ENCODE data around the gene GINS1.

GINS1 gene

GRCh38 chr20:25378189-25378883 lies 29.1 kb upstream of the GINS1 start:
- Mint-ChIP-seq H3K27ac (no peak overlapping the region), H3K36me3 (peaks cover 13% of the 10 kb centered on the region), H3K9me3 (no peaks in the 10 kb centered on the region), H3K4me1 (peaks cover 8% of the 10 kb centered on the region), H3K27me3 (no peaks in the 10 kb centered on the region), H3K4me3 (no peak overlapping the region)
- DNase-seq (ENCODE audit: low spot score in 2 of 2) = no peak
- no peak for ATAC-seq (ENCODE audit: low read depth)

GRCh38 chr20:25378884-25379733 lies 28.4 kb upstream of the GINS1 start:
- H3K27ac Mint-ChIP-seq = no peak overlapping the region

GRCh38 chr20:25380945-25381614 lies 26.4 kb upstream of the GINS1 start:
- Mint-ChIP-seq H3K27me3 (no peaks in the 10 kb centered on the region), H3K27ac (no peak overlapping the region), H3K9me3 (no peaks in the 10 kb centered on the region), H3K4me1 (peaks cover 4% of the 10 kb centered on the region), H3K36me3 (peaks cover 11% of the 10 kb centered on the region), H3K4me3 (no peak overlapping the region)
- DNase-seq (ENCODE audit: low spot score in 2 of 2) = no peak
- ATAC-seq (ENCODE audit: low read depth) = no peak

More at GRCh38 chr20:25378884-25379733, 28.4 kb upstream of the GINS1 start:
- Mint-ChIP-seq H3K4me1 (peaks cover 8% of the 10 kb centered on the region), H3K9me3 (no peaks in the 10 kb centered on the region), H3K27me3 (no peaks in the 10 kb centered on the region), H3K4me3 (no peak overlapping the region), H3K36me3 (peaks cover 11% of the 10 kb centered on the region)
- no peak for DNase-seq (ENCODE audit: low spot score in 2 of 2)
- ATAC-seq (ENCODE audit: low read depth) = no peak

GRCh38 chr20:25382704-25383370 lies 24.6 kb upstream of the GINS1 start:
- H3K4me1 Mint-ChIP-seq = peaks cover 4% of the 10 kb centered on the region
- ATAC-seq (ENCODE audit: low read depth) = no peak

GRCh38 chr20:25389401-25389857 lies 18.0 kb upstream of the GINS1 start:
- no peak for ATAC-seq (ENCODE audit: low read depth)
- H3K4me1 Mint-ChIP-seq = peaks cover 5% of the 10 kb centered on the region
- no peaks in the 10 kb centered on the region for H3K9me3 Mint-ChIP-seq
- H3K27ac Mint-ChIP-seq = no peak overlapping the region
- H3K36me3 Mint-ChIP-seq = no peaks in the 10 kb centered on the region
- peak overlapping the region; percentile 89 for H3K4me3 Mint-ChIP-seq
- DNase-seq (ENCODE audit: low spot score in 2 of 2) = no peak
- H3K27me3 Mint-ChIP-seq = no peaks in the 10 kb centered on the region

More at GRCh38 chr20:25382704-25383370, 24.6 kb upstream of the GINS1 start:
- Mint-ChIP-seq H3K27me3 (no peaks in the 10 kb centered on the region), H3K27ac (no peak overlapping the region), H3K36me3 (peaks cover 11% of the 10 kb centered on the region), H3K9me3 (no peaks in the 10 kb centered on the region), H3K4me3 (no peak overlapping the region)
- DNase-seq (ENCODE audit: low spot score in 2 of 2) = no peak

GRCh38 chr20:25389858-25390537 lies 17.5 kb upstream of the GINS1 start:
- no peak for ATAC-seq (ENCODE audit: low read depth)

GRCh38 chr20:25390538-25391528 lies 16.6 kb upstream of the GINS1 start, which contains the start of gene ABHD12:
TSS of gene ABHD12 (minus strand) at chr20:25390835. CDS start at chr20:25390703, 132 bp downstream.
- Mint-ChIP-seq H3K27ac (peak within 1 kb of the TSS; percentile 69), H3K4me3 (peak within 1 kb of the TSS; percentile 89), H3K36me3 (no peaks in the 10 kb centered on the region), H3K4me1 (peaks cover 8% of the 10 kb centered on the region), H3K27me3 (no peaks in the 10 kb centered on the region), H3K9me3 (no peaks in the 10 kb centered on the region)
- peak; percentile 91 for ATAC-seq (ENCODE audit: low read depth)
- DNase-seq (ENCODE audit: low spot score in 2 of 2) = peak; percentile 74 to 86

More at GRCh38 chr20:25389858-25390537, 17.5 kb upstream of the GINS1 start:
- Mint-ChIP-seq H3K36me3 (no peaks in the 10 kb centered on the region), H3K4me3 (peak overlapping the region; percentile 89), H3K27me3 (no peaks in the 10 kb centered on the region), H3K9me3 (no peaks in the 10 kb centered on the region), H3K4me1 (peaks cover 6% of the 10 kb centered on the region), H3K27ac (no peak overlapping the region)
- peak; percentile 9 to 36 for DNase-seq (ENCODE audit: low spot score in 2 of 2)

- no peak for ATAC-seq (ENCODE audit: low read depth)
- no peaks in the 10 kb centered on the region for H3K9me3 Mint-ChIP-seq
- no peak for DNase-seq (ENCODE audit: low spot score in 2 of 2)
- no peak overlapping the region for H3K4me3 Mint-ChIP-seq
- H3K36me3 Mint-ChIP-seq = no peaks in the 10 kb centered on the region
- peaks cover 10% of the 10 kb centered on the region for H3K4me1 Mint-ChIP-seq
- peaks cover 4% of the 10 kb centered on the region for H3K27me3 Mint-ChIP-seq
- no peak overlapping the region for H3K27ac Mint-ChIP-seq
Measured at GRCh38 chr20:25394276-25394675, 13.2 kb upstream of the GINS1 start.

GRCh38 chr20:25394996-25395395 lies 12.5 kb upstream of the GINS1 start:
- H3K36me3 Mint-ChIP-seq = no peaks in the 10 kb centered on the region
- no peak overlapping the region for H3K4me3 Mint-ChIP-seq
- H3K9me3 Mint-ChIP-seq = no peaks in the 10 kb centered on the region
- H3K27ac Mint-ChIP-seq = no peak overlapping the region
- no peak for ATAC-seq (ENCODE audit: low read depth)
- DNase-seq (ENCODE audit: low spot score in 2 of 2) = no peak
- peaks cover 4% of the 10 kb centered on the region for H3K27me3 Mint-ChIP-seq
- peaks cover 6% of the 10 kb centered on the region for H3K4me1 Mint-ChIP-seq

- peaks cover 6% of the 10 kb centered on the region for H3K4me1 Mint-ChIP-seq
- H3K27me3 Mint-ChIP-seq = peaks cover 4% of the 10 kb centered on the region
- H3K27ac Mint-ChIP-seq = no peak overlapping the region
- DNase-seq (ENCODE audit: low spot score in 2 of 2) (no peak), ATAC-seq (ENCODE audit: low read depth) (no peak)
- no peaks in the 10 kb centered on the region for H3K36me3 Mint-ChIP-seq
- H3K9me3 Mint-ChIP-seq = no peaks in the 10 kb centered on the region
- no peak overlapping the region for H3K4me3 Mint-ChIP-seq
Measured at GRCh38 chr20:25397096-25397495, 10.4 kb upstream of the GINS1 start.

GRCh38 chr20:25397821-25398220 lies 9.7 kb upstream of the GINS1 start:
- Mint-ChIP-seq H3K27ac (no peak overlapping the region), H3K9me3 (peaks cover 4% of the 10 kb centered on the region), H3K36me3 (peaks cover 3% of the 10 kb centered on the region), H3K4me1 (peaks cover 6% of the 10 kb centered on the region), H3K27me3 (peaks cover 4% of the 10 kb centered on the region), H3K4me3 (no peak overlapping the region)
- ATAC-seq (ENCODE audit: low read depth) = no peak
- DNase-seq (ENCODE audit: low spot score in 2 of 2) = no peak

- H3K4me3 Mint-ChIP-seq = no peak overlapping the region
- ATAC-seq (ENCODE audit: low read depth) = no peak
- peaks cover 4% of the 10 kb centered on the region for H3K27me3 Mint-ChIP-seq
- no peak overlapping the region for H3K27ac Mint-ChIP-seq
- peaks cover 6% of the 10 kb centered on the region for H3K4me1 Mint-ChIP-seq
- peaks cover 7% of the 10 kb centered on the region for H3K9me3 Mint-ChIP-seq
- H3K36me3 Mint-ChIP-seq = peaks cover 3% of the 10 kb centered on the region
- no peak for DNase-seq (ENCODE audit: low spot score in 2 of 2)
Measured at GRCh38 chr20:25398376-25399036, 9.0 kb upstream of the GINS1 start.
